ES-I3 (cell line): ENCODE data around the gene SS18L1.

Experiments used
- H3K36me3 ChIP-seq: 2 replicates; pipeline ENCODE4 v1.6.1; 2013; ENCODE audit warnings: mild to moderate bottlenecking, low read length, control low read depth, moderate library complexity; ENCODE audit not compliant: insufficient read depth
- H3K4me1 ChIP-seq: 2 replicates; pipeline ENCODE4 v1.6.1; 2013; ENCODE audit warnings: mild to moderate bottlenecking, control low read depth, low read length; ENCODE audit not compliant: insufficient read depth
- H3K9ac ChIP-seq: 2 replicates; pipeline ENCODE4 v1.6.1; 2013; ENCODE audit warnings: low read depth, mild to moderate bottlenecking, low read length, moderate library complexity
- H3K9me3 ChIP-seq: 2 replicates; pipeline ENCODE4 v1.6.1; 2013; ENCODE audit warnings: mild to moderate bottlenecking, low read length, moderate library complexity; ENCODE audit not compliant: control insufficient read depth, insufficient read depth

The SS18L1 gene

DNA sequence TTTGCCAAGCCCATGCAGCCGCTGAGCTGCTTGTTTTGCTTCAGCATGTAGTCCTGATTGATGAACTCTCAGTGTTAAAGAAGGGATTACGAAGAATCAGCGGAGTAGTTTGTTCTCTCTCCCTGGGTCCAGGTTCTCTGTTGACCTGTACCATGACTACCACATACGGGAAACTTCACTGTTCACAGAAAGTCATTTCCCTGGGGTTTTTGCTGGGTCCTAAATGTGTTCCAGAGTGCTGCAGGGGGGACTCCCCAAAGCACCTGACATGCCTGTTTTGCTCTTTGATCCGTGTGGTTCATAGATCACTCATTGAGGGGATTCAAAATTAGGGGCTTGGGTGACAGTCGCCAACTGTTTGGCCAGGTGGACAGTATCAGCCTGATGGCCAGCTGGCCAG is 15.8 kb upstream of the SS18L1 start:
- Histone ChIP-seq H3K4me1 (no peaks in the 10 kb centered on the region; the same call in 1 of the 2 replicates), H3K36me3 (peaks cover 49% of the 10 kb centered on the region), H3K9ac (no peak overlapping the region), H3K9me3 (no peaks in the 10 kb centered on the region)

DNA sequence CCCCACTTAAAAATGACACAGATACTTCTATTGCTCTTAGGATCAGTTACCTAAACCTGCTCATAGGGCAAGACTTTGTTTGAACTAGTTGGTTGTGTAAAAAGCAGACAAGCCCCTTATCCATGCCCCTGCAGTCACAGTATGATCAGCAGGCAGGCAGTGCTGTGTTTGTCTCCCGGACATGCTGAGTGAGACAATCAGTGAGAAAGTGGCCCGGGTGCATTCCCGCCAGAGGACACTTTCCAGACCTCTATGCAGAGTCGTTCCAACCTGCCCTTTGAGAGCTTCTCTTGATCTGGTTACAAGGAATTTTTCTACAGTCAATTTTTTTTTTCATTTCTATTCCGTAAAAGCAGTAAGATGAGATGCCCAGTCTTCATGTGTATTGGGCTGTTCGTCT is 15.1 kb upstream of the SS18L1 start:
- no peak overlapping the region for H3K9ac ChIP-seq
- peaks cover 49% of the 10 kb centered on the region for H3K36me3 ChIP-seq
- no peaks in the 10 kb centered on the region for H3K9me3 ChIP-seq
- no peaks in the 10 kb centered on the region; the same call in 1 of the 2 replicates for H3K4me1 ChIP-seq

DNA sequence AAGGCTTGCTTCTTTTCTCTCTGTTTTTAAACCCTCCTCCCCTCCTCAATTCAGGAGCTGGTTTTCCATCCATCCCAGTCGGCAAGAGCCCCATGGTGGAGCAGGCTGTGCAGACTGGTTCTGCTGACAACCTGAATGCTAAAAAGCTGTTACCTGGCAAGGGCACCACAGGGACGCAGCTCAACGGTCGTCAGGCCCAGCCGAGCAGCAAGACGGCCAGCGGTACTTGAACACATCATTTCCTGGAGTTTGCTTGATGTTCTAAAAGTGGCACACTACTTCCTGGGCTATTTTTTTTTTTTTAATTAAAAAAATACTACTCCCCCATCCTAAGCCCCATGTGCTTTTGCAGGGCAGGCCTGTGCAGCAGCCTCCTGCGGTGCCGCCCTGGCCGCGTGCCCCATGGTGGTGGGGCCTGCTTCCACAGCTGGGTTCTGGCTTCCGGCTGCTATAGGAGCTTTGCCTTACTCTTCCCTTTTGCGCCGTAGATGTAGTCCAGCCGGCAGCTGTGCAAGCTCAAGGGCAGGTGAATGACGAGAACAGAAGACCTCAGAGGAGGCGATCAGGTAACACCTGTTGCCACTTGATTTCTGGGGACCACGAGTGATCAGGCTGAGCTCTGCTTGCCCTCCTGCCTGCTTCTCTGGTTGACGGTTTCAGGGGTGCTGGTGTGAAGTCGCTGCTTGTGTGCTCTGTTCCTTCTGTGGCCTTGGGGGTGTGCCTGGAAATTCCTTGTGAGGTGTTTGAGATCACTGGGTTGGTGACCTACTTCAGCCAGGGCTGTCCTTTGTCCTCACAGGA is 13.6 kb upstream of the SS18L1 start:
- peaks cover 51% of the 10 kb centered on the region for H3K36me3 ChIP-seq
- H3K9me3 ChIP-seq = no peaks in the 10 kb centered on the region
- no peaks in the 10 kb centered on the region for H3K4me1 ChIP-seq
- no peak overlapping the region for H3K9ac ChIP-seq

DNA sequence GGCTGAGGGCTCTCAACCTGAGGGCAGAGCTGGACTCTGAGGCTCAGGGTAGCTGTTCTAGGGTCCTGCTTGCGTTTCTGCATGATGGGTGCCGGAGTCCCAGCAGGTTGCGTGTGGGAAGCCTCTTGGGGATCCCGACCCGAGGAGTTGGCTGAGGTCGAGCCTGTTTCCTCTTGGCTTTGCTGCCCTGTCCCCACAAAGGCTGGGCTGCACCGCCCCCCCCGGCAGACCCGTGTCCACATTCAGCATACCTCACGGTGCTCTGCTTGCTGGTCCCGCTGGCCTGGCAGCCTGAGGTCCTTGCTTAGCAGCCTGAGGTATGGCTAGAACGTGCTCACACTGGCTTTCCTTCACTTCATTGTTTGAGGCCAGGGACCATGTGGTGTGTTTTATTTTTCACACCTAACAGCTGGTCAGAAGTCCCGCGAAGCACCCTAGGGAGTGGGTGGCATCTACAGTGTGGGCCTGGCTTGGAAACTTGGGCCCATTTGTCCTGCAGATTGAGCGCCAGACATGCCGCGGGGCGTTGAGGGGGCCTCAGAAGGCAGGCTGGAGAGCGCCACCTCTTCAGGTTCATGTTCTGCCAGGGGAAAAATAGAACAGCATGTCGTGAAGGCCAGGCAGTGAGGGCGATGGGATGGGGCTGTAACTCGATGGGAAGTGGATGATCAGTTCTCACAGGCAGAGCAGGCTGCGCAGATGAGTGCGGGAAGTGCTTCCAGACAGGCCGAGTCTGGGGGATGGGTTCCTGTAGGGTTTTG is 11.8 kb upstream of the SS18L1 start:
- no peaks in the 10 kb centered on the region for H3K9me3 ChIP-seq
- H3K4me1 ChIP-seq = no peaks in the 10 kb centered on the region
- no peak overlapping the region for H3K9ac ChIP-seq

DNA sequence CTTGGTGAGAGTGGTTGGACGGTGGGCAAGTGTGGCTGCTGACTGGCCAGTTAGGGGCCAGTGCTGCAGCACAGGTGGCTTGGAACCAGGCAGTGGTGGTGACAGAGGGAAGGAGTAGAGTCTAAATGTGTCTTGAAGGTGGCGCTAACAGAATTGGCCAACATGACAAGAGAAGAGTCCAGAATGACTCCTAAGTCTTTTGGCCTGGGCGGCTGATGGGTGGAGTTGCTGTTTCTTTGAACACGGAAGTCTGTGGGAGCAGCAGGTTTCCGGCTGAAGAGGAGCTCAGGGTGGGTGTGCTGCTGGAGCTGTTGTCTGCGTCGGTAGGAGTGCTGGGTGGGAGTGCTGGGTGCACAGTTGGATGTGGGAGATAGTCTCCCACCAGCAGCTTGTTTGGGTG is 11.1 kb upstream of the SS18L1 start:
- Histone ChIP-seq H3K4me1 (no peaks in the 10 kb centered on the region), H3K9me3 (no peaks in the 10 kb centered on the region), H3K9ac (no peak overlapping the region), H3K36me3 (peaks cover 52% of the 10 kb centered on the region)

More for the DNA sequence above, 11.8 kb upstream of the SS18L1 start:
- peaks cover 56% of the 10 kb centered on the region for H3K36me3 ChIP-seq

DNA sequence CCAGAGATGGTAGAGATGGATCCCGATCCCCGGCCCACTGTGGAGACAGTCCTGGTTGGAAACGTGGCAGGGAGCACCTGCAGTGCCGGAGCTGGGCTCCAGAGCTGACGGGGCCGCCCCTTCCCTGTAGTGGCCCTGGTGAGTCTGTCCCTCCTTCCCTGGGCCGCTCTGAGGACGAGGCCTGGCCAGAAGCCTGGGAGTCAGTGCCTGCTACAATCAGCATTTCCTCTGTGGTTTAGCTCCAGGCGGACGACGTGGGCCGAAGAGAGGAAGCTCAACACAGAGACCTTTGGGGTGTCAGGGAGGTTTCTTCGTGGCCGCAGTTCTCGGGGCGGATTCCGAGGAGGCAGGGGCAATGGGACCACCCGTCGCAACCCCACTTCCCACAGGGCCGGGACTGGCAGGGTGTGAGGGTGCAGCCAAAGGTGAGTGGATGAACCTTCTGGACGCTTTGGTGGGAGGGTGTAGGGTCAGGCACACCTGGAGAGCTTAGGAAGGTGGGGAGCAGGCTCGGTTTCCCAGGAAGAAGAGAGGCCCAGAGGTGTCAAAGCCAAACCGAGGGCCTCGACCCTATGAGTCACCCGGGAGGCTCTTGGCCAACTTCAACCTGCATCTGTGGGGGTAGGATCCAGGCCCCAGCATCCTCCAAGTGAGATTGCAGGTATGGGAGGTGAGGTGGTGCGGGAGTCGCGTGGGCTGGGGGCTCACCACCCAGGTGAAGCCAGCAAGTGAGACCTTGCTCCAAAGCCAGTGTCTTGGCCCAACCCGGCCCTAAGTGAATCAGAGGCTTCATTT is 10.3 kb upstream of the SS18L1 start:
- no peaks in the 10 kb centered on the region for H3K9me3 ChIP-seq
- H3K9ac ChIP-seq = no peak overlapping the region
- H3K36me3 ChIP-seq = peaks cover 44% of the 10 kb centered on the region
- H3K4me1 ChIP-seq = no peaks in the 10 kb centered on the region

DNA sequence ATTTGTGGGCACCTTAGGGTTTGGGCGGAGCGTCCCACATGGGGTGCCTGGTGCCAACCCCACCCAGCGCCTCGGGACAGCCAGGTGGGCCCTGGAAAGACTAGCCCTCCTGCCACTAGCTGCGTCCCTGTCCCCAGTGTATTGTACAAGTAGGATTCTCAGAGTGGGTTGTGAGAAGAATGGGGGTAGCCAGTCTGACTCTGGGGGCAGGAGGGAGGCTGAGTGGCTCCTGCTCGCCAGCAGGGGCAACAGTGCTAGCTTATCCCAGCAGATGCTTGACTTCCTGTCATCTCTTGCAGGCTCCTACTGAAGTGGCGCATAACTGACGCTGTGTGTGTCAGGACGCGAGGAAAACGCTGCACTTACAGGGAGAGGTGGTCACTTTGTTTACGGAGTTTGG is 9.7 kb upstream of the SS18L1 start:
- Histone ChIP-seq H3K36me3 (peaks cover 45% of the 10 kb centered on the region), H3K9me3 (no peaks in the 10 kb centered on the region), H3K4me1 (no peaks in the 10 kb centered on the region), H3K9ac (no peak overlapping the region)

DNA sequence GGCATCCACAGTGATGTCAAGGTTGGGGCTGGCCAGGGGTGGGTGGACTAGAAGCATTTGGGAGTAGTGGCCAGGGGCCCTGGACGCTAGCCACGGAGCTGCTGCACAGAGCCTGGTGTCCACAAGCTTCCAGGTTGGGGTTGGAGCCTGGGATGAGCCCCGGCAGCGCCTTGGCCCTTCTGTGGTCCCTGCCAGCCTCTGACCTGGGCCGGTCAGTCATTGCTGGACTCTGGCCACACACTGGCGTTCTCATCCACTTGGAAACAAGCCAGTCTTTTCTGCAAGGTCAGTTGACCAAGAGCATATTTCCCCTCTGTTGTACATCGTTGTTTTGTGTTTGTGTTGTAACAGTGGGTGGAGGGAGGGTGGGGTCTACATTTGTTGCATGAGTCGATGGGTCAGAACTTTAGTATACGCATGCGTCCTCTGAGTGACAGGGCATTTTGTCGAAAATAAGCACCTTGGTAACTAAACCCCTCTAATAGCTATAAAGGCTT is 8.8 kb upstream of the SS18L1 start:
- Histone ChIP-seq H3K4me1 (no peaks in the 10 kb centered on the region), H3K9me3 (no peaks in the 10 kb centered on the region), H3K36me3 (peaks cover 50% of the 10 kb centered on the region), H3K9ac (no peak overlapping the region)

DNA sequence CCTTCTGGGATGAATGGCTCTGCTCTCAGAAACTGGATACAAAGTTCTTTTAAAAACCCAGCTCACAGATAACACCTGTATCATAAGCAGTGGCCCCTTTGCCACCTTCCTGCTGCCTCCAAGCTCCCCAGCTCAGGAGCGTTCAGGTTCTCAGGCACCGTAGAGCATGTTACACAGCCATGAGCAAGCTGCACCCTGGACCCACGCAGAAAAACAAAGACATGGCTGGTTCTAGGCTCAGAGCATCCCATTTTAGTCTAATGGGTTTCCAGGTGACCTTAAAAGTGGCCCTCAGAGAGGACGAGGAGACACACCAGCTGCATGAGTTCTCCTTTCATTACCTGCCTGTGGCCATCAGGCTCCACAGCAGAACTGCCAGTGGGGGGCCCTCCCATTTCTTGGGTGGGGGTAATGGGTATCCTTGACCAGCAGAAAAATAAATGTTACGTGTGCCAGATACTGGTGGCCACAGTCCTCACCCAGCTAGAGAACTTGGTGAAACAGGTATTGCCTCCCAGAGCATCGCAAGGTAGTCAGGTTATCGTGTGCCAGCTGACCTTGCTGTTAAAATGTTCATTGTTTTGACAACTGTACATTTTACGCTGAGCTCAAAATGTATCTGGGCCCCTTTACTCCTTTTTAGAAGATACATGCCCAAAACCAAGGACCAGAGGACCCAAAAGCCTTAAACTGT is 7.8 kb upstream of the SS18L1 start:
- Histone ChIP-seq H3K9me3 (no peaks in the 10 kb centered on the region), H3K4me1 (no peaks in the 10 kb centered on the region), H3K9ac (no peak overlapping the region), H3K36me3 (peaks cover 52% of the 10 kb centered on the region)

DNA sequence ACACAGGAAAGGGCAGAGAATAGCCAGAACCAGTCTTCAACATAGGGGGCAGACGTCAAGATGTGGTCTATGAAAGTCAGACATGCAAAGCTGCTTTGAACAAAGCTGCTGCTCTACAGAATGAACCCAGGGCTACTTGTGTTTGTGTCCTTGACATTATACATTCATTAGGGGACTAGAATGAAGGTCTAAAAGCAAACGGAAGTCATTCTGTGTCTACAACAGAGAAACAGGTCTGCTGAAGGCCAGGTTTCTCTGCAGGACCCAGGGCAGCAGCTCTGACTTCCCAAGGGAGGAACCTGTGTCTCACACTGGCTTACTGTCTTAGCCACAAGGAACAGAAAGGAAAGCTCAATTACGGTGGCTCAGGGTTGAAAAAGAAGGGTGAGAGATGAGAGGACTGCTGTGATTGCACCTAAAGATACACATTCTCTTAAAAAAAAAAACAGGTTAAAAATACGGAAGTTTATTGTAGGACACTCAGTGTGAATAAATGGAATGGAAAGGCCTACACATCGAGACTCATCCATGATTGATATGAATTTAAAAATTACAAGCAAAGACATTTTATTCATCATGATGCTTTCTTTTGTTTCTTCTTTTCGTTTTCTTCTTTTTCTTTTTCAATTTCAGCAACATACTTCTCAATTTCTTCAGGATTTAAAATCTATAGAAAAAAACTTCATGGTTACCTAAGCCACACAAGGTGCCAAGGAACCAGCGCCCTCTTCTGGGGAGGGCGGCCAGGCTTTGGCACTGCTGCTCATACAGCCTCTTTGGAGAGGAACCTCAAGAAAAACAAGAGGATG is 7.1 kb upstream of the SS18L1 start:
- peaks cover 45% of the 10 kb centered on the region for H3K36me3 ChIP-seq
- no peak overlapping the region for H3K9ac ChIP-seq
- peaks cover 4% of the 10 kb centered on the region; the same call in 1 of the 2 replicates for H3K4me1 ChIP-seq
- no peaks in the 10 kb centered on the region for H3K9me3 ChIP-seq

DNA sequence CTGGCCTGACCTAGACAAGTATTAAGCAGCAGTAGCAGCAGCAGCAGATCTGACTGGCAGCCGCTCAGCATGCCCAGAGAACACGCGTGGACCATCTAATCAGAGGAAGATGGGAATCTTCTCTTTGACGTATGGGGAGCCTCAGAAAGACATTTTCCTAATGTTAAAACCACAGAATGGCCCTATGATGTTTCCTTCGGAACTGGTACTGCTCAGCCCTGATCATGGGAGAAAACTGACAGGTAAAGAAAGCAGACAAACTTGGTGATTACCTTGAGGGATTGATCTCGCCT is 6.5 kb upstream of the SS18L1 start:
- H3K9ac ChIP-seq = no peak overlapping the region
- no peaks in the 10 kb centered on the region for H3K9me3 ChIP-seq
- H3K36me3 ChIP-seq = peaks cover 43% of the 10 kb centered on the region
- H3K4me1 ChIP-seq = peaks cover 5% of the 10 kb centered on the region

DNA sequence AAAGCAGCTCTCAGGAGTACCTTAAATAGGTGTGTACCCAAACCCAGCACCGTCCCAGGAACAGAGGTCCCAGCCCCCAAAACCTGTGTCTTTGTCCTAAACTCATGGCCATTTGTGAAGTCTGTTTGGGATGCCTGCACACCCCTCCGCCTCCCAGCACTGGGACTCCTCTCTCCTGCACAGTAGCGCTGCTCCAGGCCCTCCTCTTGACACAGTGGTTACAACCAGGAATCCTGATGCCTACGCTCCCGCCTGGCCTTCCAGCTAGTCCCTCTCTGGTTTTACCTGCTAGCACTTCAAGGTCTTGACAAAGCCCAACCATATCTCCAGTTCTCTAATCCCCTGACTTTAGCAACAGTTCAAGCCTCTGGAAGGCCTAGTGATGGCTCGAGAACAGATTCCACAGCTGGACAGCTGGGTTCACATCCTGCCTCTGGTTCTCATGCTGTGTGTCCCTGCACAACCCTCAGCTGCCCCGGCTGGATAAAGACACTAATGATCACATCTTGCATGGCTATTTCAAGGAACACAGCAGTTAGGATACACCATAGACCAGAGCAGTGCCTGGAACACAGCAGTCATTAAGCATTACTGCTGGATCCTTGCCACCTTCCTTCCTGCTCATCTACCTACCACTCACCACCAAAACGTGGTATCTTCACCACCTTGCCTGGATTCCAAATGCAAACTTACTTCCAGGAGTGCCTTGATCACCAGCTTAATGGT is 5.9 kb upstream of the SS18L1 start:
- no peak overlapping the region for H3K9ac ChIP-seq
- no peaks in the 10 kb centered on the region for H3K9me3 ChIP-seq
- H3K36me3 ChIP-seq = peaks cover 42% of the 10 kb centered on the region
- H3K4me1 ChIP-seq = peaks cover 5% of the 10 kb centered on the region

DNA sequence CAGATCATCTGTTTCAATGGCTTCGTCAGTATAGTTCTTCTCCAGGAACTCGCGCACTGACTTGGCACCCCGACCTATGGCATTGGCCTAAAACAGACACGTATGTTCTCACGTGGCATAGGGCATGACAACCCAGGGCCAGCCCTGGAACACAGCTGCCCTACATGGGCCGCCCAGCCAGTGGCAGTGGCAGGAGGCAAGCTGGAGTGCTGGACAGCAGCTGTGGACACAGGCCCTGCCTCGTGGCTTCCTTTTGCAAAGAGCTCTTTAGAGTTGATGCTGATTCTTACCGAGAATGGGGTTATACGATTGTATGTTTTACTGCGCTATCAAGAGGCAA is 5.4 kb upstream of the SS18L1 start:
- peaks cover 42% of the 10 kb centered on the region for H3K36me3 ChIP-seq
- H3K9me3 ChIP-seq = no peaks in the 10 kb centered on the region
- no peak overlapping the region for H3K9ac ChIP-seq
- peaks cover 5% of the 10 kb centered on the region for H3K4me1 ChIP-seq
